GM10266 (cell line): ENCODE data around the gene CHADL.
"Not testable (repeated sequence)": the region's sequence is repeated elsewhere in the genome, so short reads cannot be mapped to it uniquely, and the experiment has no call there.

ENCODE experiments used
- DNase-seq: peaks from one replicate; pipeline ENCODE4 v3.0.0; 2012; ENCODE audit errors: extremely low spot score
- CTCF ChIP-seq: IDR thresholded peaks from 2 replicates; pipeline ENCODE4 v1.5.1; 2012; ENCODE audit warnings: mild to moderate bottlenecking, low read depth; ENCODE audit not compliant: control insufficient read depth, insufficient read depth; ENCODE audit errors: missing control alignments

CHADL gene

GRCh38 chr22:41181349-41182241, 59.1 kb downstream of the CHADL start:
- TF ChIP-seq CTCF: no peak
- no peak for DNase-seq

GRCh38 chr22:41180926-41181325, 59.8 kb downstream of the CHADL start:
- DNase-seq: no peak
- no peak for TF ChIP-seq CTCF

GRCh38 chr22:41180362-41180761, 60.4 kb downstream of the CHADL start:
- DNase-seq: not testable (repeated sequence)
